ENCODE data around the gene CCDC82. TPM values are rescaled to one million over a fixed set of nuclear protein-coding genes. Genes with fewer than 3 reads are reported as not detected.

Gene CCDC82
- total and polyA plus RNA-seq, 12 donors: 4.7 to 48.1 (median 16.5) TPM

GRCh38 chr11:96316869-96317268 is 72.8 kb downstream of the CCDC82 start:
- Histone ChIP-seq H3K4me1 (replicated peaks in 1 of 2) (peaks cover 14 to 39% of the 10 kb centered on the region in 2 donors), H3K36me3 (replicated peaks in 1 of 2) (no peaks in the 10 kb centered on the region), H3K9me3 (replicated peaks in 1 of 3) (no peaks in the 10 kb centered on the region), H3K27me3 (no peaks in the 10 kb centered on the region), H3K4me3 (no peak overlapping the region), H3K27ac (no peak overlapping the region)
- intact Hi-C loops (cut with DNase I): no loop called here
- 79 to 90% (median 83%) methylated on average over 3 of the region's 3 CpGs for WGBS, 4 donors
- no peak for DNase-seq
- TF ChIP-seq POLR2A (IDR thresholded peaks at IDR 0.05) (no peak), CTCF (IDR thresholded peaks at IDR 0.05) (no peak)

- WGBS, 4 donors: 50 to 73% (median 57%) methylated on average over 1 of the region's 1 CpG
- Histone ChIP-seq H3K9me3 (replicated peaks in 1 of 3) (no peaks in the 10 kb centered on the region), H3K27me3 (no peaks in the 10 kb centered on the region), H3K4me3 (no peak overlapping the region), H3K27ac (no peak overlapping the region), H3K36me3 (replicated peaks in 1 of 2) (no peaks in the 10 kb centered on the region), H3K4me1 (replicated peaks in 1 of 2) (peaks cover 14 to 44% of the 10 kb centered on the region in 2 donors)
- TF ChIP-seq POLR2A (IDR thresholded peaks at IDR 0.05): no peak
- intact Hi-C loops (cut with DNase I): no loop called here
- DNase-seq: no peak
These were observed 74.2 kb downstream of the CCDC82 start for GRCh38 chr11:96315476-96315875.

GRCh38 chr11:96314326-96315020 is 75.2 kb downstream of the CCDC82 start:
- intact Hi-C loops (cut with DNase I): no loop called here
- Histone ChIP-seq H3K36me3 (replicated peaks in 1 of 2) (no peaks in the 10 kb centered on the region), H3K27ac (peak overlapping the region in 1 of 5 donors; percentile 52), H3K27me3 (no peaks in the 10 kb centered on the region), H3K9me3 (replicated peaks in 1 of 3) (no peaks in the 10 kb centered on the region), H3K4me3 (no peak overlapping the region), H3K4me1 (replicated peaks in 1 of 2) (peaks cover 14 to 44% of the 10 kb centered on the region in 2 donors)
- WGBS, 4 donors: 53 to 60% (median 58%) methylated on average over 4 of the region's 4 CpGs
- TF ChIP-seq CTCF (IDR thresholded peaks at IDR 0.05): no peak
- DNase-seq: peak in 1 of 7 donors; percentile 30

- H3K27ac ChIP-seq: no peak overlapping the region
- intact Hi-C loops (cut with DNase I): no loop called here
- no peaks in the 10 kb centered on the region for H3K9me3 ChIP-seq (replicated peaks in 1 of 3)
- WGBS, 4 donors: 72 to 86% (median 80%) methylated on average over 6 of the region's 6 CpGs
- DNase-seq: no peak
- no peaks in the 10 kb centered on the region for H3K27me3 ChIP-seq
- H3K4me3 ChIP-seq: no peak overlapping the region
- H3K36me3 ChIP-seq (replicated peaks in 1 of 2): no peaks in the 10 kb centered on the region
- H3K4me1 ChIP-seq (replicated peaks in 1 of 2): peaks cover 14 to 42% of the 10 kb centered on the region in 2 donors
- no peak for TF ChIP-seq CTCF (IDR thresholded peaks at IDR 0.05)
- TF ChIP-seq POLR2A (IDR thresholded peaks at IDR 0.05): no peak
These were observed 76.5 kb downstream of the CCDC82 start for GRCh38 chr11:96313163-96313562.

GRCh38 chr11:96311120-96311568 is 78.6 kb downstream of the CCDC82 start:
- intact Hi-C loops (cut with DNase I): no loop called here
- DNase-seq: no peak
- Histone ChIP-seq H3K4me3 (no peak overlapping the region), H3K36me3 (replicated peaks in 1 of 2) (no peaks in the 10 kb centered on the region), H3K4me1 (replicated peaks in 1 of 2) (peaks cover 25 to 46% of the 10 kb centered on the region in 2 donors), H3K9me3 (replicated peaks in 1 of 3) (no peaks in the 10 kb centered on the region), H3K27ac (no peak overlapping the region), H3K27me3 (no peaks in the 10 kb centered on the region)
- 49 to 62% (median 56%) methylated on average over 2 of the region's 2 CpGs for WGBS, 4 donors
- no peak for TF ChIP-seq CTCF (IDR thresholded peaks at IDR 0.05)
- no peak for TF ChIP-seq POLR2A (IDR thresholded peaks at IDR 0.05)
